Endothelial cell of umbilical vein (primary cell): Measurements from ENCODE around the gene TDO2. TPM values are rescaled to one million over a fixed set of nuclear protein-coding genes. Genes with fewer than 3 reads are reported as not detected.

Experiments used
- BruUV-seq: library from RNA; stranded (reverse); fragments of 400-500 nt; replicated peaks from 2 replicates; lab custom pipeline; 2021; lab: Mats Ljungman, UMichigan
- CTCF ChIA-PET: fragments of 300-600, 350-600 bp; sonication (Branson Sonifier 250); formaldehyde crosslinking; loops from one replicate; lab custom pipeline; 2021; ENCODE audit warnings: antibody characterized with exemption, inconsistent platforms; lab: Charles Lee
- POLR2A ChIA-PET: fragments of 300-600, 350-600 bp; sonication (Branson Sonifier 250); formaldehyde crosslinking; loops from one replicate; lab custom pipeline; 2021; ENCODE audit warnings: antibody characterized with exemption, inconsistent platforms; lab: Charles Lee
- DNase-seq: peaks from one replicate; pipeline ENCODE4 v3.0.0-alpha.2; 2011; ENCODE audit warnings: low read depth, low spot score
- FAIRE-seq: peaks from 2 replicates; lab custom pipeline; 2011; peaks lifted over from hg19 to GRCh38; lab: Jason Lieb, UNC
- H2AFZ ChIP-seq: 2 replicates; pipeline ENCODE4 v1.6.0; 2012; ENCODE audit warnings: low read depth, low read length, control low read depth, inconsistent platforms
- H3K27ac ChIP-seq: 2 replicates; pipeline ENCODE4 v1.5.1; 2011; ENCODE audit warnings: low read depth, mild to moderate bottlenecking, control low read depth, low read length, moderate library complexity; ENCODE audit not compliant: insufficient read depth
- H3K27me3 ChIP-seq, 2 experiments: 2 replicates each; pipeline versions ENCODE4 v1.6.0 to v1.6.1; 2011; ENCODE audit warnings: low read length in 2 of 2, mixed read lengths in 1 of 2; ENCODE audit not compliant: control insufficient read depth in 2 of 2, insufficient read depth in 2 of 2
- H3K36me3 ChIP-seq, 2 experiments: 2 replicates in 1 of 2; 3 replicates in 1 of 2; pipeline ENCODE4 v1.5.1; 2011; ENCODE audit warnings: low read length in 2 of 2, mild to moderate bottlenecking in 1 of 2, moderate library complexity in 1 of 2; ENCODE audit not compliant: control insufficient read depth in 2 of 2, insufficient read depth in 2 of 2; ENCODE audit errors: extremely low read depth in 1 of 2
- H3K4me1 ChIP-seq: 3 replicates; pipeline ENCODE4 v1.5.1; 2011; ENCODE audit warnings: mild to moderate bottlenecking, low read length; ENCODE audit not compliant: control insufficient read depth, insufficient read depth; ENCODE audit errors: extremely low read depth
- H3K4me2 ChIP-seq: 2 replicates; pipeline ENCODE4 v1.6.1; 2011; ENCODE audit warnings: low read length, control low read depth, mixed read lengths; ENCODE audit not compliant: insufficient read depth
- H3K4me3 ChIP-seq, 3 experiments: fragments of 200-600 bp in 1 of 3; sonication (generic), shearing (Covaris generic) in 1 of 3; replicated peaks in 1 of 3; 2 replicates each; pipeline ENCODE4 v1.5.1; 2011 to 2016; ENCODE audit warnings: control low read depth in 3 of 3, low read length in 3 of 3, mild to moderate bottlenecking in 2 of 3, inconsistent platforms in 1 of 3, low read depth in 1 of 3, moderate library complexity in 1 of 3; ENCODE audit not compliant: insufficient read depth in 1 of 3
- H3K79me2 ChIP-seq: 2 replicates; pipeline ENCODE4 v1.6.0; 2012; ENCODE audit warnings: low read length, inconsistent platforms; ENCODE audit not compliant: control insufficient read depth, insufficient read depth
- H3K9ac ChIP-seq: replicated peaks from 2 replicates; pipeline ENCODE3; 2011; ENCODE audit warnings: low read length, control low read depth; ENCODE audit not compliant: insufficient read depth; ENCODE audit errors: extremely low read depth
- H3K9me1 ChIP-seq: replicated peaks from 3 replicates; pipeline ENCODE4 v1.6.0; 2011; ENCODE audit warnings: mild to moderate bottlenecking, low read length; ENCODE audit not compliant: control insufficient read depth, insufficient read depth; ENCODE audit errors: extremely low read depth
- H3K9me3 ChIP-seq: replicated peaks from 2 replicates; pipeline ENCODE4 v1.5.1; 2012; ENCODE audit warnings: low read length, inconsistent platforms; ENCODE audit not compliant: control insufficient read depth, insufficient read depth
- H4K20me1 ChIP-seq: replicated peaks from 2 replicates; pipeline ENCODE3; 2011; ENCODE audit warnings: mild to moderate bottlenecking, low read length; ENCODE audit not compliant: control insufficient read depth, insufficient read depth; ENCODE audit errors: extremely low read depth
- EZH2 ChIP-seq: IDR thresholded peaks from 2 replicates; pipeline ENCODE4 v1.6.1; 2012; ENCODE audit warnings: borderline replicate concordance, low read depth, mild to moderate bottlenecking, moderate library complexity, low read length, inconsistent platforms; ENCODE audit not compliant: severe bottlenecking
- FOS ChIP-seq: IDR thresholded peaks from 2 replicates; pipeline ENCODE4 v1.6.1; 2011; ENCODE audit warnings: mild to moderate bottlenecking, low read length, moderate library complexity, borderline replicate concordance; ENCODE audit not compliant: insufficient read depth
- GATA2 ChIP-seq: IDR thresholded peaks from 2 replicates; pipeline ENCODE4 v1.7.0; 2011; ENCODE audit warnings: low read depth, mild to moderate bottlenecking, moderate library complexity, mixed read lengths, low read length; ENCODE audit not compliant: insufficient read length, insufficient read depth
- JUN ChIP-seq: IDR thresholded peaks from 2 replicates; pipeline ENCODE4 v1.6.1; 2011; ENCODE audit warnings: borderline replicate concordance, low read depth; ENCODE audit not compliant: insufficient read length, insufficient read depth
- MYC ChIP-seq: IDR thresholded peaks from one replicate; pipeline ENCODE4 v1.6.1; 2011; ENCODE audit warnings: mild to moderate bottlenecking, low read depth, low read length
- POLR2A ChIP-seq: IDR thresholded peaks from 2 replicates; pipeline ENCODE4 v1.6.1; 2012; ENCODE audit warnings: low read depth, mild to moderate bottlenecking, control low read depth, low read length
- POLR2AphosphoS5 ChIP-seq: IDR thresholded peaks from 2 replicates; pipeline ENCODE4 v1.6.1; 2012; ENCODE audit warnings: low read depth, mild to moderate bottlenecking, control low read depth, low read length, moderate library complexity; ENCODE audit not compliant: insufficient read depth
- dilution Hi-C: fragments of 300-500 bp; cut with MboI; formaldehyde crosslinking; loops from one replicate; pipeline ENCODE4 v1.15.0; 2019; ENCODE audit warnings: low sequenced_read_pairs; ENCODE audit not compliant: extremely low pct_ligation_motif_present
- intact Hi-C: fragments of 100-400 bp; cut with micrococcal nuclease; formaldehyde crosslinking; loops from one replicate; pipeline ENCODE4 v1.10.0; 2022
- polyA plus RNA-seq, 4 experiments: library from polyadenylated mRNA; depleted of rRNA in 3 of 4; stranded (reverse) in 3 of 4; unstranded in 1 of 4; fragments of >200 nt; gene quantifications; 2 replicates each; pipeline versions ENCODE4 v1.2.1 to v1.2.3, GENCODE V29; 2011 to 2012; ENCODE audit warnings: missing spikeins in 1 of 4
- total RNA-seq: library from RNA; stranded (reverse); gene quantifications from 2 replicates; pipeline ENCODE4 v1.2.3, GENCODE V29; 2021
- TF ChIP-seq, protein P1 (sequence below): IDR thresholded peaks from 2 replicates; pipeline ENCODE4 v1.6.1; 2011; ENCODE audit not compliant: insufficient read depth, insufficient read length
- TF ChIP-seq, protein P2 (sequence below), 2 donors: IDR thresholded peaks; 1 replicate in 1 of 2; 2 replicates in 1 of 2; pipeline ENCODE4 v1.5.1; 2011; ENCODE audit warnings: low read length in 2 of 2, mild to moderate bottlenecking in 2 of 2, moderate library complexity in 2 of 2, control low read depth in 1 of 2, inconsistent platforms in 1 of 2, low read depth in 1 of 2; ENCODE audit not compliant: insufficient read depth in 1 of 2; ENCODE audit errors: extremely low read depth in 1 of 2

The TDO2 gene
- total and polyA plus RNA-seq, 2 donors (not counting 3 experiments of a cell fraction or from before 2014, with no cell fraction given), result not detected

DNA sequence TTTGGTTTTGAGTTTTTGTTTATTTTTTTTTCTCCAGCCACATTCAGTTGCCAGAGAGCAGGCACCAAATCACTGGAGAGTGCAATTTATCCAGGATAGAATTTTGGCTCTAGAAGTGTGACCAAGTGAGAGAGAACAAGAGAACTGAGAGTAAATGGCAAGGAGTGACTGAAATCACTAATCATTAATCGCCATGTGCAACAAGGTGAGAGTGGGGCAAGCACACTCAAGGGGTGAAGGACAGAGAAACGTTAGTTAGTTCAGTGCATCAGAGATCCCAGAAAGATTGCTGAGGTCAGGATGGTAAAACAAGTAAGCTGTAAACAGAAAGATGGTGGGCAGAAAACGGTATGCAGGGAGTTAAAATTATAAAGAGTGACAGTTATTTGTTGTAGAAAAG, 19.6 kb upstream of the TDO2 start:
- Histone ChIP-seq H3K27me3 (no peaks in the 10 kb centered on the region), H3K9ac (no peak overlapping the region), H3K79me2 (no peaks in the 10 kb centered on the region), H3K9me1 (no peaks in the 10 kb centered on the region), H3K36me3 (no peaks in the 10 kb centered on the region), H2AFZ (no peak overlapping the region), H3K9me3 (no peaks in the 10 kb centered on the region), H3K4me2 (no peak overlapping the region), H3K4me3 (no peak overlapping the region), H4K20me1 (no peaks in the 10 kb centered on the region), H3K27ac (no peak overlapping the region), H3K4me1 (no peaks in the 10 kb centered on the region)
- ChIA-PET POLR2A (no interaction called here), CTCF (no interaction called here)
- intact Hi-C loops, result no loop called here
- dilution Hi-C loops, result no loop called here
- DNase-seq (no peak), FAIRE-seq (no peak)
- TF ChIP-seq, protein P1, sequence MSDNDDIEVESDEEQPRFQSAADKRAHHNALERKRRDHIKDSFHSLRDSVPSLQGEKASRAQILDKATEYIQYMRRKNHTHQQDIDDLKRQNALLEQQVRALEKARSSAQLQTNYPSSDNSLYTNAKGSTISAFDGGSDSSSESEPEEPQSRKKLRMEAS, result no peak
- TF ChIP-seq FOS (no peak), MYC (no peak), EZH2 (no peak), POLR2AphosphoS5 (no peak), JUN (no peak), POLR2A (no peak), GATA2 (no peak)
- TF ChIP-seq, protein P2, sequence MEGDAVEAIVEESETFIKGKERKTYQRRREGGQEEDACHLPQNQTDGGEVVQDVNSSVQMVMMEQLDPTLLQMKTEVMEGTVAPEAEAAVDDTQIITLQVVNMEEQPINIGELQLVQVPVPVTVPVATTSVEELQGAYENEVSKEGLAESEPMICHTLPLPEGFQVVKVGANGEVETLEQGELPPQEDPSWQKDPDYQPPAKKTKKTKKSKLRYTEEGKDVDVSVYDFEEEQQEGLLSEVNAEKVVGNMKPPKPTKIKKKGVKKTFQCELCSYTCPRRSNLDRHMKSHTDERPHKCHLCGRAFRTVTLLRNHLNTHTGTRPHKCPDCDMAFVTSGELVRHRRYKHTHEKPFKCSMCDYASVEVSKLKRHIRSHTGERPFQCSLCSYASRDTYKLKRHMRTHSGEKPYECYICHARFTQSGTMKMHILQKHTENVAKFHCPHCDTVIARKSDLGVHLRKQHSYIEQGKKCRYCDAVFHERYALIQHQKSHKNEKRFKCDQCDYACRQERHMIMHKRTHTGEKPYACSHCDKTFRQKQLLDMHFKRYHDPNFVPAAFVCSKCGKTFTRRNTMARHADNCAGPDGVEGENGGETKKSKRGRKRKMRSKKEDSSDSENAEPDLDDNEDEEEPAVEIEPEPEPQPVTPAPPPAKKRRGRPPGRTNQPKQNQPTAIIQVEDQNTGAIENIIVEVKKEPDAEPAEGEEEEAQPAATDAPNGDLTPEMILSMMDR (IDR thresholded peaks at IDR 0.05; ENCODE audit: extremely low read depth in 1 of 2, insufficient read depth in 1 of 2, low read depth in 1 of 2, low read length in 2 of 2), result no peak
- no TSS peak for BruUV-seq
